Measurements from ENCODE around the gene KRT76. TPM values are rescaled to one million over a fixed set of nuclear protein-coding genes. Genes with fewer than 3 reads are reported as not detected.

Gene KRT76
- total RNA-seq, 1 donor from 2014 or later, result not detected

- no peak overlapping the region for H3K27ac Mint-ChIP-seq
- H3K36me3 Mint-ChIP-seq, result no peaks in the 10 kb centered on the region
- DNase-seq (ENCODE audit: low spot score in 2 of 2, unreplicated experiment in 2 of 2), result no peak
- no peaks in the 10 kb centered on the region for H3K9me3 Mint-ChIP-seq
- no peak overlapping the region for H3K4me3 Mint-ChIP-seq
- no peaks in the 10 kb centered on the region for H3K4me1 Mint-ChIP-seq
- no peak for TF ChIP-seq CTCF (IDR thresholded peaks at IDR 0.05; ENCODE audit: unreplicated experiment)
- H3K27me3 Mint-ChIP-seq (ENCODE audit: low read depth), result peaks cover 82% of the 10 kb centered on the region
Measured at GRCh38 chr12:52728374-52728773, 48.8 kb downstream of the KRT76 start.

- Mint-ChIP-seq H3K4me1 (no peaks in the 10 kb centered on the region), H3K36me3 (no peaks in the 10 kb centered on the region), H3K9me3 (no peaks in the 10 kb centered on the region), H3K27me3 (ENCODE audit: low read depth) (peaks cover 84% of the 10 kb centered on the region), H3K27ac (no peak overlapping the region), H3K4me3 (no peak overlapping the region)
- DNase-seq (ENCODE audit: low spot score in 2 of 2, unreplicated experiment in 2 of 2), result no peak
- no peak for TF ChIP-seq CTCF (IDR thresholded peaks at IDR 0.05; ENCODE audit: unreplicated experiment)
Measured at GRCh38 chr12:52727037-52727436, 50.1 kb downstream of the KRT76 start.

- Mint-ChIP-seq H3K27ac (no peak overlapping the region), H3K9me3 (no peaks in the 10 kb centered on the region), H3K27me3 (ENCODE audit: low read depth) (peaks cover 83% of the 10 kb centered on the region), H3K4me1 (no peaks in the 10 kb centered on the region), H3K4me3 (no peak overlapping the region), H3K36me3 (no peaks in the 10 kb centered on the region)
- no peak for DNase-seq (ENCODE audit: low spot score in 2 of 2, unreplicated experiment in 2 of 2)
- TF ChIP-seq CTCF (IDR thresholded peaks at IDR 0.05; ENCODE audit: unreplicated experiment), result no peak
Measured at GRCh38 chr12:52726451-52726850, 50.7 kb downstream of the KRT76 start.

- Mint-ChIP-seq H3K27ac (no peak overlapping the region), H3K4me3 (no peak overlapping the region), H3K36me3 (no peaks in the 10 kb centered on the region), H3K4me1 (no peaks in the 10 kb centered on the region), H3K27me3 (ENCODE audit: low read depth) (peaks cover 71% of the 10 kb centered on the region), H3K9me3 (no peaks in the 10 kb centered on the region)
- no peak for TF ChIP-seq CTCF (IDR thresholded peaks at IDR 0.05; ENCODE audit: unreplicated experiment)
- DNase-seq (ENCODE audit: low spot score in 2 of 2, unreplicated experiment in 2 of 2), result no peak
Measured at GRCh38 chr12:52724384-52724783, 52.8 kb downstream of the KRT76 start.

GRCh38 chr12:52722680-52723079, 54.5 kb downstream of the KRT76 start:
- DNase-seq (ENCODE audit: low spot score in 2 of 2, unreplicated experiment in 2 of 2), result no peak
- no peaks in the 10 kb centered on the region for H3K36me3 Mint-ChIP-seq
- no peak for TF ChIP-seq CTCF (IDR thresholded peaks at IDR 0.05; ENCODE audit: unreplicated experiment)
- peaks cover 72% of the 10 kb centered on the region for H3K27me3 Mint-ChIP-seq (ENCODE audit: low read depth)
- H3K4me1 Mint-ChIP-seq, result no peaks in the 10 kb centered on the region
- no peaks in the 10 kb centered on the region for H3K9me3 Mint-ChIP-seq
- no peak overlapping the region for H3K27ac Mint-ChIP-seq
- H3K4me3 Mint-ChIP-seq, result no peak overlapping the region

GRCh38 chr12:52721838-52722470, 55.2 kb downstream of the KRT76 start:
- H3K9me3 Mint-ChIP-seq, result no peaks in the 10 kb centered on the region
- H3K27me3 Mint-ChIP-seq (ENCODE audit: low read depth), result peaks cover 73% of the 10 kb centered on the region
- no peaks in the 10 kb centered on the region for H3K36me3 Mint-ChIP-seq
- TF ChIP-seq CTCF (IDR thresholded peaks at IDR 0.05; ENCODE audit: unreplicated experiment), result no peak
- no peak overlapping the region for H3K27ac Mint-ChIP-seq
- DNase-seq (ENCODE audit: low spot score in 2 of 2, unreplicated experiment in 2 of 2), result no peak
- H3K4me1 Mint-ChIP-seq, result no peaks in the 10 kb centered on the region
- no peak overlapping the region for H3K4me3 Mint-ChIP-seq
